GM18870 (cell line): ENCODE data around the gene HIPK1.
A peak's percentile ranks its signal among the peaks of the same experiment; 100 is the strongest.

Experiments used
- ATAC-seq: cut with Tn5 transposase; IDR thresholded peaks from one replicate; pipeline ENCODE4 v1.9.1; 2021; ENCODE audit warnings: moderate library complexity; ENCODE audit not compliant: unreplicated experiment

HIPK1 gene

DNA sequence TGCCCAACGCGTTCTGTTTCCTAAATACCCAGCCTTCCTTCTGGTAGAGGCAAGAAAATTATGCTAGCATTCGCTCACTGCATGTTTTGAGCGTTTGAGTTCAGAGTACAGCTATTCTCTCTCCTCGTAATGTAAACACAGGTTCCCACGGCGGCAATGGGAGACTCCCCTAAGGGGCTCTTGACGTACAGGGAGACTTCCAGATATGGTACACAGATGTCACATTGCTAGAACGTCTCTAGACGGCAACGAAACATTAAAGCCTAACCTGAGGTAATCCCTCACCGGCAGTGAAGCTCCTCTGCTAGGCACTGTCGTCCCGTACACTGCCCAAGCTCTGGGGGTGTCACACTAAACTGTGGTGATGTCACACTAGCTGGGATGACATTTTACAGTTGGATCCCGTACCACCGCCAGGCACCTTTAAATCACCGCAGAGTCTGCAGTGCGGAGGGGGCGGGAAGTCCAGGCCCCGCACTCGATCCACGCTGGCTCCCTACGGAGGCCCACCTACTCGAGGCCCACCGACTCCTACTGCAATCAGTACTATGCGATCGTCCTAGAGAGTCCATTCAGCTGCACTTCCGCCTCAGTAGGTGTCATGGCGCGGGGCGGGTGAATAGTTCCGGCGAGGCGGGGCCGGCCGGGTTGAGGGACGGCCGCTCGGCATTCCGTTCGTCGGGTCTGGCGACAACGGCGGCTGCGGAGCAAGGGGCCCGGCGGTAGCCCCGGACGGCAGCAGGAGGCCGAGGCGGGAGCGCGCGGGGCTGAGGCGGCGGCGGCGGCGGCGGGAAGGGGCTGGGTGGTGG is at the start of gene HIPK1:
HIPK1 (plus strand) TSS at position 384 of the 809 bp plus-strand sequence.
- peak; percentile 56 for ATAC-seq

DNA sequence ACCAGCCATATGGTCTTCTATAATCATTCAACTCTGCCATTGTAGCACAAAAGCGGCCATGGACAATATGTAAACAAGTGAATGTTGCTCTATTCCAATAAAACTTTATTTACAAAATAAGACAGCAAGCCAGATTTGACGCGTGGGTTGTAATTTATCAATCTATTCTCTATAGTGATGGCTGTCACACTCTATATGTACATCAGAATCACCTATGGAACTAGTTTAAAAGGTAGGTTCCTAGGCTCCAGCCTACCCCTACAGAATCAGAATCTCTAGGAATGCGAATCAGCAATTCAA is 49.4 kb upstream of the HIPK1 start:
- ATAC-seq: no peak

DNA sequence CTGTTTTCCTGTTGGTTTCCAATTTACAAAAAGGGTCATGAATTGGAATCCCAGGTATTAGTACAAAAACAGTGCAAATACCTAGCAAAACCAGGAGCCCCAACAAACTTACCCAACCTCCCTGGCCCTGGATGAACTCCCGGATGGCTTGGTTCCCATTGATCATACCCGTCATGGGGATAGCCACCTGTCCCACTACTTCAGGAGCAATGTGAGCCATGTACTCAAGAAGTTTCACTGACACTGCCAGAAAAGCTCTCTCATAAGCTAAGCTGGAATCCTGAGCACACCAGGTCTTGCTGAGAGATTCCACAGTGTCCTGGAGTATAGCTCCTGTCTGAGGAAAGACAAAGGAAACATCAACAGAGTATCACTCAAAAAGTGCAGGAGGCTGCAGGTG is 47.5 kb upstream of the HIPK1 start:
- ATAC-seq: no peak

DNA sequence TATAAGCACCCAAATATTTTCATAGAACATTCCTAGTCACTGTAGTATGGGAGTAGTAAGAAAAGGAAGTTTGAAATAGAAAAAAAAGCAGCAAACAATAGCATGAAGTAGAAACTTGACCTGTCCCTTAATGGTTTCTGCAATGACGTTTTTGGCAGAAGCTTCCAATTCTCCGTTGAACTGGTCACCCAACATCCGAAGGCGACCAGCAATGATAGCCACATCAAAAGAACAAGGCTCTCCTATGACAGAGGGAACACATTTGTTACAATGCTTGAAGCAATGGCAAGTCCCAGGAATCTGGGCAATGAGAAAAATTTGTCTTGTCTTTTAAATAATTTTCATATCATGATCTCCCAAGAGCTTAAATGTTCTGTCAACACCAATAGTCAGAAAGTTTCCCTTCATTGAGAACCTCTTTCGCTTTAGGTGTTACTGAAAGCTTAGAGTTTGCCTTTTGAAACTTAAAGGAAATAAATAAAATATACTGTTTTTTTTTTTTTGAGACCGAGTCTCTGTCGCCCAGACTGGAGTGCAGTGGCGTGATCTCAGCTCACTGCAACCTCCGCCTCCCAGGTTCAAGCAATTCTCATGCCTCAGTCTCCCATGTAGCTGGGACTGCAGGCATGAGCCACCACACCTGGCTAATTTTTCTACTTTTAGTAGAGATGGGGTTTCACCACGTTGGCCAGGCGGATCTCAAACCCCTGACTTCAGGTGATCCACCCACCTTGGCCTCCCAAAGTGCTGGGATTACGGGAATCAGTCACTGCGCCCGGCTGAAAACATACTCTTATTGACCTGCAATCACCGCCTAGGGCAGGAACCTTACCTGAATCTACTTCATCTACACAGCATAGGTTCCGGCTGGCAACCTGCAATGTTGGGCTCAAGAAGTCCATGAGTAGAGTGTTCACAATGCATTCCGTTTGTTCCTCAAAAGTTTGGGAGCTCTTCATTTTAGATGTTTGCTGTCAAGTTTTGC is 42.4 kb upstream of the HIPK1 start:
- ATAC-seq: no peak

DNA sequence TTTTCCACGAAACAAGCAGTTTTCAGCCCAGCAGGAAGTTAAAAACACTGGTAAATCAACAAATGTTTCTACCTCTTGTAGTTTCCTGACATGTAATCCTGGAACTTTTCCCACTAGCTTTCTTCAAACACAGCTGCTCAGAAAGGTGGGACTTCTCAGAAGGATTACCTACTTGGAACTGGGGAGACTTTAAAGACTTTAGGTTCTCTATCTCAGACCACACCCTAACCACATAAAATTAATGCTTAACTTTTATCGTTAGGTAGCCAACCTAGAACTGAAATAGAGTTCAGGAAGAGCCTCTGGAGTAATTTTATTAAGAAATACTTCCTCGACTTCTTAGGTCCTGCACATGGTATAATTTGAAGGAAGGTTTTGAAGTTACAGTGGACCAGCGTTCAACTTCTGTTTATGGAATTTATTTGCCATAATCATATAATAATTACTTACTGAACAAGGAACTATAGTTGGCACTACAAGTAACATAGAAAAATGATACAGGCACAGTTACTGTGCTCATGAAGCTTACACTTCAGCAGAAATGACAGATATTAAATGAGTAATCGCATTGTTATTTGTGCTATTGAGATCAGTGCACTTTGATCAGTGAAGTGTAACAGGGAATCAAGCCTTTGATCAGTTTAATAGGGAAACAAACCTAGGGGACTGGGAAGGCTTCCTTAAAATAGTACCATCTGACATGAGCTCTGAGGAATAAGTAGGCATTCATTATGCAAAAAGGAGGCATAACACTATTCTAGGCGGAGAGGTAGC is 41.5 kb upstream of the HIPK1 start, which contains the start of gene BCL2L15:
BCL2L15 (minus strand) TSS at position 180 of the 774 bp plus-strand sequence. CDS start 206 bp downstream, outside the sequence.
- ATAC-seq: no peak

DNA sequence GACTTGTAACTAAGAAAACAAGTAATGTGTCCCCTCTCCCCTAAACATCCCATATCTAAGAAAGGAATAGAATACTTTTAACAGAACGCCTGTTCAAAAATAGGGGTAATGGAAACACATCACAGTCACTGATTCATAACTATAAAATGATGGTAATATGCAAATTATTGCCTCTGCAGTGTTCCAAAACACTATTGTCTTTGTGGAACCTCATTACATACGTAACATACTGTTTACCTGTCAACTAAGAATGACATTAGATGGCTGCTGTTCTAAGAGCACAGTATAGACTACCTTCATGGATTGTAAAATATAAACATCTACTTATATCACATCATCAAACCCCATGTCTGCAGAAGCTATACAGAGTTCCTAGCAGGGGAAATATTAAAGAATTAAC is 38.3 kb upstream of the HIPK1 start:
- ATAC-seq: no peak

DNA sequence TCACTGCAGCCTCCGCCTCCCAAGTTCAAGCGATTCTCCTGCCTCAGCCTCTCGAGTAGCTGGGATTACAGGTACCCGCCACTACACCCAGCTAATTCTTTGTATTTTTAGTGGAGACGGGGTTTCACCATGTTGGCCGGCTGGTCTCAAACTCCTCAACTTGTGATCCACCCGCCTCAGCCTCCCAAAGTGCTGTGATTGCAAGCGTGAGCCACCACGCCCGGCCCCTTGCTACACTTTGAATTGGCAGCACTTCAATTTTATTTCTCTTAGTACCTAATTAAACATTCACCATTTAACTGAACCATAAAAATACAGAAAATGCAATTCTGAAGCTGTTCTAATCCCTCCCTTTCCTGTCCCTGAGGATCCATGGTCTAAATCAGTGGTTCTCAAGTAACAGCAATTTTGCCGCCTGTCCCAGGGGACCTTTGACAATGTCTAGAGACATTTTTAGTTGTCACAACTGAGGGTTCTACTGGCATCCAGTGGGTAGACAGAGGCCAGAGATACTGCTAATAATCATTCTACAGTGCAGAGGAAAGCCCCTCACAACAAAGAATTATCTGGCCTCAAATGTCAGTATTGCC is 37.4 kb upstream of the HIPK1 start:
- ATAC-seq: no peak

DNA sequence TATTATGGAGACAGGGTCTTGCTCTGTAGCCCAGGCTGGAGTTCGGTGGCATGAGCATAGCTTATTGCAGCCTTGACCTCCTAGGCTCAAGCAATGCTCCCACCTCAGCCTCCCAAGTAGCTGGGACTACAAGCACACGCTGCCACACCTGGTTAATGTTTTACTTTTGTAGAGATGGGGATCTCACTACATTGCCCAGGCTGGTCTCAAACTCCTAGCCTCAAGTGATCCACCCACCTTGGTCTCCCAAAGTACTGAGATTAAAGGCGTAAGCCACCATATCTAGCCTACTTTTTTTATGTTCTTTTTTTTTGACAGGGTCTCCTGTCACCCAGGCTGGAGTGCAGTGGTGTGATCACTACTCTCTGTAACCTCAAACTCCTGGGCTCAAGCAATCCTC is 35.9 kb upstream of the HIPK1 start:
- no peak for ATAC-seq

DNA sequence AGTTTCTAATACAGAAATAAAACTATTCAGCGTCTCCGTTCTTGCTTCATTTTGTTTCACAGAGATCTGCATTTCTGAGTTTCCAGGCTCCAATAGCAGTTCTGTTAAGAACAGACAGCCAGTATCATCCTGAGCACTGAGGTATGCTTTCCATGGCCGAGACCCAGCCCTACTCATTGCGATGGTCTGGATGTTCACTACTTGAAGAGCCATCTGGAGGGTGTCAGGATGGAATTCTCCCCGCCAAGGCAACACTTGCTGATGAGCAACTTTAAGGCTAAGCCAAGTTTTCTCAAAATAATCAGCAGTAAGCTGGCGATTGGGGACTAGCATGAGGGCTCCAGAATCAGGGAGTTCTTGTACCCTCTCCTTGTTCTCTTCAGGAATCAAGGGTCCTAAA is 34.0 kb upstream of the HIPK1 start:
- ATAC-seq: no peak

DNA sequence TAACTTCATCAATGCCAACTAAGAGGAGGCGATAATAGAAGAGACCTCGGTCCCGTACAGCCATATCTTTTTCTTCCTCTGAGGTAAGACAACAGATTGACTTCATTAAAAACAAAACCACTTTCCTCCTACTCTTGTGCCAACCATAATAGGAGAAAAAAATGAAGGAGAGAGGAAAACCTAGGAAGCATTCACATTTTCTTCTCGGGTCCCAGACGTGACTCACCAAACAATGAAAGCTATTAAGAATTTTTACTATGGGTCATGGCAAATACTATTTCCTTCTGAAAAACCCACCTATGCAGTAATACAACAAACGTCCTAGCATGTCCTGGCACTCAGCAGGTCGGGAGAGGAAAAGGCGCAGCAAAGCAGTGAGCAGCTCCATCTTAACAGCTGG is 33.2 kb upstream of the HIPK1 start:
- ATAC-seq: no peak

DNA sequence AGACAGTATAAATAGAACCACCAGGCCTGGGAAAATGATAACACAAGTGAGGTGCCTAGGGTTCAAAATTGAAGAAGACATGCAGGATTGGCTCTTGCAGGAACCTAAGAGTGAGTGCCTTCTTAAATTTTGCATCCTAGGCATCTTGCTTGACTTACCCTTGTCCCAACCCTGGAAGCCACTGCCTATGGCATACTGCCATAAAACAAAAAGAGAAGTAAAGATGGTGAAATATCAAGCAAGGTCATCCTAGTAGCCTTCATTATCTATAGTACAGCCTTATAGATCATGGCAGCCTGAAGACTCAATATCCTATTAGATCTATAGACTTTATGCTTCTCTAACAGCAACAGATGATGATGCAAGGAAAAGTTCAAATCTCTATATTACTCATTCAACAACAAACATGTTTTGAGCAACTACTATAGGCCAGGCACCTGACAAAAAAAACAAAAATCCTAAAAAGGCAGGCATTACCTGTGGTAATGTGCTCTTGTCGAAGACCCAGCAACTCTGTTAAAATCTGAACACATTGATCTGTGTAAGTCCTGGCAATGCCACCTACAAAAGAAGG is 30.8 kb upstream of the HIPK1 start:
- no peak for ATAC-seq

DNA sequence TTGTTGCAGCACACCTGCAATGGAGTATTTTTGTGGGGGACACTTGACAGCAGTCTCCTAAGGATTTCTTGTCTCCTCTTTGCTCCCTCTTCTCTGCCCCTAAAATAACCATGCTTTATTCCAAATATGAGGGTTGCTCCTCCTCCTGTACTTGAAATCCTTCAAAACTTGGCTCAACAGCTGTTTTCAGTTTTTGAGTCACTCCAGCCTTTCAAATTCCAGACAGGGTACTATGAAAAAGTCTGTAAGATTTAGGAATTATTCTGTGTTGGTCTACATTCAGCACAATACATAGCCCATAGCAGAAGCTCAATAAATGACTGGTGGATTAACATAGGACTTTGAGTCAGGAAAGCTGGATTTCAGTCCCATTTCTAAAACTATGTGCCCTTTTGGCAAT is 30.0 kb upstream of the HIPK1 start:
- ATAC-seq: no peak

DNA sequence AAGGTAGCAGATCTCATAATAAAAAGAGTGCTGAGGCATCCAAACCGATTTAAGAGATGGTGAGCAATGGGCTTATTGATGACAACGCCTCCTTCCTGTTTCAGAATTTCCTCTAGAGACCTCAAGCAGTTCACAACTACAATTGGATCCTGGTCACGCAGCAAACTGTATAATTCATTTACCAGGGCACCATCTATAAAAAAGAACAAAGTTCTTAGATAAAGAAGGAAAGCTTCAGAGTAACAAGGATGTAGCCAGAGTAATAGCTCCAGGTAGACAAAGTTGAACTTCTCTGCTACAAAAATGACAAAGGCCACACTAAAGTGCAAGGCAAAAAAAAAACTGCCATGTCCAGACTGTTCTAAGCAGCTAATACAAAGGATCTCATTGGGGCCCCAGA is 27.9 kb upstream of the HIPK1 start:
- no peak for ATAC-seq

DNA sequence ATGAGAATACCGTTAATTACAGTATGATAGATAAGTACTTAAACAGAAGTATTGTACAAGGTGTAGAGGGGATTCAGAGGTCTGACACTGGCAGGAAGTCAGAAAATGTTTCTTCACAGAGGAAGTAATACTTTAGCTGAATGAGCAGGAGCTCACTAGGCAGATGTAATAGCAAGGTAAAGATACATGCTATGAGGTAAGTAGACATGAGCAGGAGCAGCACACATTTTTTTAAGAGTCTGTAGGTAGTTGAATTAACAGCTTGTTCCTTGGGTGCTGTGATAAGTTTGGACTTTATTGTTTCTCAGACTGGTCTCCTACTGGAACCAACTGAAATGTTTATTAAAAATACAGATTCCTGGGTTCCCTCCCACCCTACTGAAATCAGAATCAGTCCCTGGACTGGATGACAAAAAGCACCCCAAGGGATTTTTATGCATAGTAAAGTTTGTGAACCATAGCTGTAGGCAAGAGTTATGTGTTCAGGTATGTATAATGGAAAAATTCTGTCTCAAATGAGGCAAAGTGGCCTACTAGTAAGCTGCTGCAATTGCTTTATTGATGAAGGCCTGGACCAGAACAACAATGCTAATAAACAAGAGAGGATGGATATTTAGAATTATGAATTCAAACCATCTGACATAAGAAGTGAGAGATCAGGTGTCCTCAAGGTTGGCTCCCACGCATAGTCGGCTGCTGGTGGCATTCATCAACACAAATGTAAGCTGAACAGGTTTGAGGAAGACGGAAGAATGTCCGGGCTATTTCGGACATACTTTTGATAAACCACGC is 25.4 kb upstream of the HIPK1 start:
- ATAC-seq: no peak

DNA sequence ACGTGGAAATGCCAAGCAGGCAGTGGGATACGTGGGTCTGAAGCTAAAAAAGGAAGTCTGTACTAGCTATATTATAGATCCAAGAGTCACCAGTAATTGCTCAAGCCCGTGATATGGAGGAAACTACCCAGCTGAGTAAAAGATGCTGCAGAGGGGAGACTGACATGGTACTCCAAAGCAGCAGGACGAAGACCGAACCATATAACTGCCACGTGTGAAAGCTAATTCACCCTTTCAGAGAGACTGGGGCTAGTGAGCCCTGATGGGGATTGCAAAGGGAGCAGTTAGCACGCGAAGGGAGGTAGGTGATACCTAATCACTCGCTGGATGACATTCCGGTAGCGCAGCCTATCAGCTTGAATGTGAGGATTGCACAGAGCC is 24.8 kb upstream of the HIPK1 start:
- ATAC-seq: no peak

DNA sequence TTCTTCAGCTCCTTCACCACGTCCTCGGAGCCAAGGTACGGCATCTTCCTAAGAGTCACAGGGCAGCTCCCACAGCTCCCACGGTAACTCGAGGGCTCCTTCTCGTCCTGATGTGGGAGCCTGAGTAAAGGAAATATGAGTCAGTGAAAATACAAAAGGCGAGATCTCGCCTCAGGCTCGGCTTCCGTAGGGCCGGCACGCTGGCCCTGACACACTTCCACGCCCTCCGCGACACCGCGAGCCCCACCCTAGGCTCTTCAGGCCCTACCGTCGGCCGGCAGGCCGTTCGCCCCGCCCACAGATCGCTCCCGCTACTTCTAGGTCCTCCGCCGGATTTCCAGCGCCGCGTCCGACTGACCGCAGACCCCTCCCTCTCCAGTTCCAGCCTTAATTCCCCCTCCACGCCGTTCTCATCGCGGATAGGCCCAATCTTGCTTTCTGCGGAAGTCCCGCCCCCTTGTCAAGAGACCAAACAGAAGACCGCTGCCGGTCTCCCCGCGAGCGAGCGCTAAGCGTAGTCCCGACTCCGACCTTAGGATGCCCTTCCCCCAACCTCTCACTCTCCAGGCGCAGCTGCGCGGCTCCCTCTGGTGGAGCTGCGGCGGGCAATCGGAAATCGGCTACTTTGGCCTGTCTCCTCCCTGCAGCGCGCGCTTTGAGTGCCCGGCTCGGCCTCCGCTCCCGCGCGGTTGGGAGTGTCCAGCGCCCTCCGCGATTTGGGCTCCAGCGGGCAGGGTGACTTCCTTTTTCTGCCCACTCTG is 24.3 kb upstream of the HIPK1 start, which contains the start of the genes AP4B1 and DCLRE1B:
AP4B1 (minus strand) TSS at position 126 of the 761 bp plus-strand sequence; CDS start at position 44, 82 bp downstream.
DCLRE1B (plus strand) TSS at position 653 of the 761 bp plus-strand sequence. CDS start 261 bp downstream, outside the sequence.
- ATAC-seq: peak; percentile 87

DNA sequence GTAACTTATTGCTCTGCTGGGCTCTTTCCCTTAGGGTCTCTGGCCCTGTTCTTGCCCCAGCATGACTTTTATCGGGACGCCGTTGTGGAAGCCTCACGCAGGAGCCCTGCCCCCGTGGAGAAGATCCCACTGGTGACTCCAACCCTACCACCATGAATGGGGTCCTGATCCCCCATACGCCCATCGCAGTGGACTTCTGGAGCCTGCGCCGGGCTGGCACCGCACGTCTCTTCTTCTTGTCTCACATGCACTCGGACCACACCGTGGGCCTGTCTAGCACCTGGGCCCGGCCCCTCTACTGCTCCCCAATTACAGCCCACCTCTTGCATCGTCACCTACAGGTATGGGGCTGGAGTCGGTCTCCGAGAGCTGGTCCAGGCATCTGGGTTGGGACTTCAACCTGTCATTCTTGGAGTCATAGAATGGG is 23.7 kb upstream of the HIPK1 start:
- peak; percentile 1 for ATAC-seq

DNA sequence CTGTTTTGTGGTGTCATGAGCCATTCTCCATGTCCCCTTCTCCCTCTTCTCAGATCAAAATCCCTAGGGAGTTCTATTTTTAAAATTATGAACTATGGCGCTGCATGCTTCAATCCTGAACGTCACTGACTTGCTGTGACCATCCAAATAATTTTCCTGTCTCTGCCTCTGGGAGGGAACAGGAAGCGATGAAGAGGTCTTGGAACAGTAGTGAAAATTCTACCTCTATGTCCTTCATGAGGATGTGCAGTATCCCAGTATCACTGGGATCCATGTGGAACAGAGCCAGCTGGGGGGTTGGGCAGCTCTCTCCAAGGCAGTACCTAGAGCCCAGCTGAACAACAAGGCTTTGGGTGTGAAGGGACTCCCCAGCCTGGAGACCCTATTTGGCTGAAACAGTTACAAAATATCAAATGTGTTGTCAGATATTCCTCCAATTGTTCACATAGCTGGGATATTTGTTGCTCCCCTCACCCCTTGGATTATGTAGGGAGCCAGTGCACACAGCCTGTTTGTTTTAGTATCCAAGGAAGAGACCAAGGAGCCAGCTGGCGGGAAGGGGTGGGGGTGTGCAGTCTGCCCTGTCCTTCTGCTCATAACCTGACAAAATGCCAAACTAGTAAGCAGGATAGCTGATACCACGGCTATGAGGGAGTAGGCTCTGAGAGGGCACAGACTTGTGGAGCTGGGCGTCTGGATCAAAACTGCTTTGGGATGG is 16.4 kb upstream of the HIPK1 start:
- ATAC-seq: no peak
